ENCODE data around the gene LDLRAD3. TPM values are rescaled to one million over a fixed set of nuclear protein-coding genes. Genes with fewer than 3 reads are reported as not detected.

Gene LDLRAD3
- polyA plus RNA-seq, 1 donor (not counting 4 experiments of a cell fraction or from before 2014, with no cell fraction given), result 13.1 TPM

DNA sequence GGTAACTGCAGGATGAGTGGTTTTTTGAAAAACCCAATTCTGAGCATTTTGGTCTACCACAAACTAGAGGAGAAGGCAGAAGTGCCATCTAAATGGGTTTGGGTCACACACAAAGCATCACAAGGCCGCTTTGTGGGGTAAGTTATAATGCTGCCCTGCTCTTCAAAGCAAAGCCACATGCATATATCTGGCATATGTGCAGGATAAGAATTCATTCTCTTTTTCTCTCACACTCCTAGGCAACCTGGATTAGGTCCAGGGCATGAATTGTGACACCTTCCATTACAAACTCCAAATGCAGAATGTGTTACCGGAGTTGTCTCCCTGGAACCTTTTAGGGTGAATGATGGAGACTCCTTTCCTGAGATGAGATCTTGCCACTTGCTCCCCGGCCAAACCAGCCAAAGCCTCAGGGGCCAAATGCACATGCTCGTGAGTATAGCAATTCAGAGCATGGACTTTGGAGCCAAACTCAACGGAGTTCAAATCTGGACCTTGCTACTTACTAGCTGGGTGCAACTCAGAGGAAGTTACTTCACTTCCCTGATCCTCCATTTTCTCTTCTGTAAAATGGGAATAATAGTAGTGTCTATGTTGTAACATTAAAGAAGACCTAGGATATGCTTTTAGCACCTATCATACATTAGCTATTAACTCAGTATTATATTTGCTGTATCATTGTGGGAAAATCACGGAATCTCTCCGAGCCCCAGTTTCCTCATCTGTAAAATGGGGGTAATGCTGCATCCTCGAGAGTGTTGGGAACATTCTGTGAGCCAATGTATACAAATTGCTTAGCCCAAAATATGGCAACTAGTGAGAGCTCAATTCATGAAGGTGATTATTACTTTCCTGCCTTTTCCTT lies 248.8 kb downstream of the LDLRAD3 start:
- no peak overlapping the region for H3K27ac ChIP-seq (ENCODE audit: control insufficient read depth, insufficient read depth, low read length)
- no peaks in the 10 kb centered on the region for H3K9me3 ChIP-seq (ENCODE audit: control insufficient read depth, low read depth, low read length)
- H3K4me2 ChIP-seq (ENCODE audit: control insufficient read depth, extremely low read depth, insufficient read depth, low read depth, low read length), result no peak overlapping the region
- H3K4me1 ChIP-seq (ENCODE audit: control insufficient read depth, extremely low read depth, insufficient read depth, low read length), result no peaks in the 10 kb centered on the region
- no peaks in the 10 kb centered on the region for H4K20me1 ChIP-seq (ENCODE audit: control insufficient read depth, extremely low read depth, insufficient read depth, low read length)
- H3K79me2 ChIP-seq (ENCODE audit: control insufficient read depth, insufficient read depth, low read length), result no peaks in the 10 kb centered on the region
- H3K27me3 ChIP-seq (ENCODE audit: control insufficient read depth, extremely low read depth, insufficient read depth, low read length), result no peaks in the 10 kb centered on the region
- no peaks in the 10 kb centered on the region for H3K9me1 ChIP-seq (ENCODE audit: control insufficient read depth, extremely low read depth, insufficient read depth, low read length)
- no peak overlapping the region for H3K4me3 ChIP-seq (ENCODE audit: control insufficient read depth in 2 of 3, extremely low read depth in 1 of 3, insufficient read depth in 2 of 3, low read depth in 1 of 3, low read length in 3 of 3)
- H3K9ac ChIP-seq (ENCODE audit: control insufficient read depth, extremely low read depth, insufficient read depth, low read length), result no peak overlapping the region
- peaks cover 3 to 4% of the 10 kb centered on the region in 2 experiments for H3K36me3 ChIP-seq (ENCODE audit: control insufficient read depth in 2 of 2, extremely low read depth in 1 of 2, insufficient read depth in 2 of 2, low read length in 2 of 2)
- no peak overlapping the region for H2AFZ ChIP-seq (ENCODE audit: control insufficient read depth, low read length)
- TF ChIP-seq EZH2 (IDR thresholded peaks at IDR 0.05; ENCODE audit: low read length), result no peak
- TF ChIP-seq, protein P1, sequence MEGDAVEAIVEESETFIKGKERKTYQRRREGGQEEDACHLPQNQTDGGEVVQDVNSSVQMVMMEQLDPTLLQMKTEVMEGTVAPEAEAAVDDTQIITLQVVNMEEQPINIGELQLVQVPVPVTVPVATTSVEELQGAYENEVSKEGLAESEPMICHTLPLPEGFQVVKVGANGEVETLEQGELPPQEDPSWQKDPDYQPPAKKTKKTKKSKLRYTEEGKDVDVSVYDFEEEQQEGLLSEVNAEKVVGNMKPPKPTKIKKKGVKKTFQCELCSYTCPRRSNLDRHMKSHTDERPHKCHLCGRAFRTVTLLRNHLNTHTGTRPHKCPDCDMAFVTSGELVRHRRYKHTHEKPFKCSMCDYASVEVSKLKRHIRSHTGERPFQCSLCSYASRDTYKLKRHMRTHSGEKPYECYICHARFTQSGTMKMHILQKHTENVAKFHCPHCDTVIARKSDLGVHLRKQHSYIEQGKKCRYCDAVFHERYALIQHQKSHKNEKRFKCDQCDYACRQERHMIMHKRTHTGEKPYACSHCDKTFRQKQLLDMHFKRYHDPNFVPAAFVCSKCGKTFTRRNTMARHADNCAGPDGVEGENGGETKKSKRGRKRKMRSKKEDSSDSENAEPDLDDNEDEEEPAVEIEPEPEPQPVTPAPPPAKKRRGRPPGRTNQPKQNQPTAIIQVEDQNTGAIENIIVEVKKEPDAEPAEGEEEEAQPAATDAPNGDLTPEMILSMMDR (optimal IDR thresholded peaks at IDR 0.05 in 1 of 3, IDR thresholded peaks at IDR 0.05 in 1 of 3, conservative IDR thresholded peaks at IDR 0.05 in 1 of 3; ENCODE audit: extremely low read depth in 1 of 3, insufficient read depth in 2 of 3, low read length in 3 of 3), result no peak
- no peak for FAIRE-seq
- no peak for DNase-seq (ENCODE audit: low read depth, low spot score)
- dilution Hi-C loops (cut with MboI; ENCODE audit: extremely low pct_ligation_motif_present, low sequenced_read_pairs), result no loop called here

DNA sequence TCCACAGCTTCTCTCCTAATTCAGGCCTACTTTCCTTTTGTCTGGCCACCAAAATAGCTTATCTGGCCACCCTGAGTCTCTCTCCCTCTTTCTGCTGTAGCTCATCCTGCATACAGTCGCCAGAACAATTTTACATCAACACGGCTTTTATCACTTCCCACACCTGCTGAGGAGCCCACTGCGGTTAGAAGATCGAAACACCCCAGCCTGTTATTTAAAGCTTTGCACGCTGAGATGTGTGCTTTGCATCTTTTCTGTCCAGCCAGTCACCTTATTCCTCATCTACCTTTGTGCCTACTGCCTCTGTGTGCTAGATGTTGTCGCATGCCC lies 249.4 kb downstream of the LDLRAD3 start:
- no peaks in the 10 kb centered on the region for H3K79me2 ChIP-seq (ENCODE audit: control insufficient read depth, insufficient read depth, low read length)
- no peak overlapping the region for H3K27ac ChIP-seq (ENCODE audit: control insufficient read depth, insufficient read depth, low read length)
- H3K4me2 ChIP-seq (ENCODE audit: control insufficient read depth, extremely low read depth, insufficient read depth, low read depth, low read length), result no peak overlapping the region
- FAIRE-seq, result no peak
- H3K9me1 ChIP-seq (ENCODE audit: control insufficient read depth, extremely low read depth, insufficient read depth, low read length), result no peaks in the 10 kb centered on the region
- DNase-seq (ENCODE audit: low read depth, low spot score), result no peak
- TF ChIP-seq, protein P1 (optimal IDR thresholded peaks at IDR 0.05 in 1 of 3, IDR thresholded peaks at IDR 0.05 in 1 of 3, conservative IDR thresholded peaks at IDR 0.05 in 1 of 3; ENCODE audit: extremely low read depth in 1 of 3, insufficient read depth in 2 of 3, low read length in 3 of 3), result no peak
- TF ChIP-seq EZH2 (IDR thresholded peaks at IDR 0.05; ENCODE audit: low read length), result no peak
- no peak overlapping the region for H3K9ac ChIP-seq (ENCODE audit: control insufficient read depth, extremely low read depth, insufficient read depth, low read length)
- peaks cover 3 to 5% of the 10 kb centered on the region in 2 experiments for H3K36me3 ChIP-seq (ENCODE audit: control insufficient read depth in 2 of 2, extremely low read depth in 1 of 2, insufficient read depth in 2 of 2, low read length in 2 of 2)
- dilution Hi-C loops (cut with MboI; ENCODE audit: extremely low pct_ligation_motif_present, low sequenced_read_pairs), result no loop called here
- no peaks in the 10 kb centered on the region for H4K20me1 ChIP-seq (ENCODE audit: control insufficient read depth, extremely low read depth, insufficient read depth, low read length)
- no peaks in the 10 kb centered on the region for H3K27me3 ChIP-seq (ENCODE audit: control insufficient read depth, extremely low read depth, insufficient read depth, low read length)
- no peaks in the 10 kb centered on the region for H3K4me1 ChIP-seq (ENCODE audit: control insufficient read depth, extremely low read depth, insufficient read depth, low read length)
- H3K9me3 ChIP-seq (ENCODE audit: control insufficient read depth, low read depth, low read length), result no peaks in the 10 kb centered on the region
- H3K4me3 ChIP-seq (ENCODE audit: control insufficient read depth in 2 of 3, extremely low read depth in 1 of 3, insufficient read depth in 2 of 3, low read depth in 1 of 3, low read length in 3 of 3), result no peak overlapping the region
- no peak overlapping the region for H2AFZ ChIP-seq (ENCODE audit: control insufficient read depth, low read length)

Data from keratinocyte (primary cell).